HG02981 (cell line): Measurements from ENCODE around the gene MAPRE3.

Source experiments
- ATAC-seq: cut with Tn5 transposase; IDR thresholded peaks from one replicate; pipeline ENCODE4 v1.9.1; 2021; ENCODE audit warnings: mild to moderate bottlenecking, moderate library complexity; ENCODE audit not compliant: unreplicated experiment

MAPRE3 gene

DNA sequence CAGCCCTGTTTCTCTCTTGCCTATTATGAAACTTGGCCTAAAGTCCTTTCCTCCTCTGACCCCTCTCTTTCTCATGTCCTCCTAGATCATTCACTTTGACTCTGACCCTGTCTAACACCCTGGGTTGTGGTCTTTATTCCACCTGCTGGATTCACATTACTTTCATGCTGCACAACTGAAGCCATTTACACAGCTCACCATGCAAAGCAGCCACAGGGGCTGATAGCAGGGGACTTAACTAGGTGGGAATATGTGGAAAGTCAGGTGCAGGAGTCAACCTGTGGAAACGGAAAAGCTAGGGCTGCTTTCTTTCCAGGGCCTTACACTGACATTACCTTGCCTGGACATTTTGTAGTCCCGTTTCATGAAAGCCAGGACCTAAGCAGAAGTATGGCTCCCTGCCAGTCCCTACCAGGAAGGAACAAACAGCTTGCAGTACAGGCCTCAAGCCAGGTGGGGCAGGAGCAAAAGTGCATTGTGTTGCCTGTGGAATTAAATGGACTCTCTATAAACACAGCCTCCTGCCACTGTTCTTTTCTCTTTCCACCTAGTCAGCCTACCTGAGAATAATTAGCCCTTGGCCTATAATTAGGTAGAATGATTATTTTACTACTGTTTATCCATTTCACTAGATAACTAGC lies 11.8 kb downstream of the MAPRE3 start:
- no peak for ATAC-seq

DNA sequence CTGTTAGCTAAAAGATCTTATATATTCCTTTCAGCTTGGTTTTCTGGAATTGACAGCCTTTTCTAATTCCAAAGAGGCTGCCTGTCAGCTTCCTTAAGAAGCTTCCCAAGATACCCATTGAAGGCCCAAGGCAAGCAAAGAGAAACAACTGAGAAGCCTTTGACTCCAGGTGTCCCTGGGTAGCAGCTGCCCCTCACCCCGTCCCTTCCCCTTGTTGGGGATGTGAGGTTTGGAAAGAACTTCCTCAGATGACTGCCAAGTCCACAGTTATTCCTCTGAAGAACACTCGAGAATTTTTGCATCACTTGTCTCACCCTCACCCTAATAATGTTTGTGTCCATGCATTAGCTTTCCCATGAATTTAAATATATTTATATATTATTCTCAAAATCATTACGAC lies 13.3 kb downstream of the MAPRE3 start:
- ATAC-seq = no peak

DNA sequence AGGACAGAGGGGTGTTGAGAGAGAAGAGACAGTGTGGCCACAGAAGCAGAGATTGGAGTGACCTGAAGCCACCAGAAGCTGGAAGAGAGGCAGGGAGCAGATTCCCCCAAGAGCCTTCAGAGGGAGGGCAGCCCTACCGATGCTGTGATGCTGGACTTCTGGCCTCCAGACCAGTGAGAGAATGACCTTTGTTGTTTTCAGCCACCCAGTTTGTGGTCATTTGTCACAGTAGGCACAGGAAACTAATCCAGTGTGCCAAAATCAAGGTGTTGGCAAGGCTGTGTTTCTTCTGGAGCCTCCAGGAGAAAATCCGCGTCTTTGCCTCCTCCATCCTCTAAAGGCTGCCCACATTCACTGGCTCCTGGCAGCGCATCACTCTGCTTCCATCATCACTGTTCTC lies 15.4 kb downstream of the MAPRE3 start:
- ATAC-seq = no peak

DNA sequence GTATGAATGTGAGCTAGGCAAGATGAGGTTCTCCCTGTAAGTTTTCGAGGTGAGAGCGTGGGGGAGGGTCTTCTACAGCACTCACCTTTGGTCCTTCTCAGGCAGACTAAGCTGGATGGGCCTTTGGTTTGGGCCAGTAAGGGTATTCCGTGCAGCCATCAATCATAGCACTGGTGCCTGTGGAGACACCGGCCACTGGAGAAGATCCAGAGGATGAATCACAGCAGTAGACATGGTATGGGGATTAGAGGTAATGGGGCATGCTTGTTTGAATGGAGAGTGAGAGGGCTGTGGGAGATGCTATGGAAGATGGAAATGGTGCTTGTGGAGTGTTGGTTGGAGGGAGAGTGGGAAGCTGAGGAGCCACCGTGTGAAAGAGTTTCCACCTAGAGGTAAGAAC lies 16.1 kb downstream of the MAPRE3 start:
- ATAC-seq = no peak

DNA sequence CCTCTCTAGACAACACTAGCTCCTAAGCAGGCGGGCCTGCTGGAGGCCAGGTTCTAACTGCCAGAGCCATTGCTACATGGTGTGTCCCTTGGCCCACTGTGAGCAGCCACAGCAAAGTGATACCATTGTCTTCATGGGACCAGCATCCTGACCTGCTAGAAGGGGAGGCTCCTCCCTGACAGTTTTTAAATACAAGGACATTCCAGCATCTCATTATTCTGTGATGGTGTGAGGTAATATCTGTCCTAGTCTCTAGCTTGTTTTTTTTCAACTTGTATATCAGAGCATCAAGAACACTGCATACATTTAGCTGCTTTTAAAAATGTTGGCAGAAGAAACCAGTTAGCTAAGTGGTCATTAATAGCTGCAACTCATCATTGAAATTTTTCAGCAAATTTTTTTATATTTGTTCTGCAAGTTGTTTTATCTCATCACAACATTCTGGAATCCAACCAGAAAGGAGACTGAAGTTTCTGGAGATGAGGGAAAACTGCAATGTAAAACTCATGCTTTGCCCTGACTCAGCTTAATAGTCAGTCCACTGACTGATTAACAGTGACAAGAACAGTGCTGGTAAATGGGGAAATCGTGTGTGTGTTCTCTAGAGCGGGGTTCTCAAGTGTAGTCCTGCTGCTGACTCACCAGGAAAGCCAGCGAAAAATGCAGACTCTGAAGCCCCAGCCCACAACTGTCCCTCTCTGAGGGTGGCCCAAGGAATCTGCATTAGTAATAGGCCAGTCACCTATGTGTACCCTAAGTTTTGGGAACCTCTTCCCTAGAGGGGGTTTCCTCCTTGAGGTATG lies 17.8 kb downstream of the MAPRE3 start:
- no peak for ATAC-seq

DNA sequence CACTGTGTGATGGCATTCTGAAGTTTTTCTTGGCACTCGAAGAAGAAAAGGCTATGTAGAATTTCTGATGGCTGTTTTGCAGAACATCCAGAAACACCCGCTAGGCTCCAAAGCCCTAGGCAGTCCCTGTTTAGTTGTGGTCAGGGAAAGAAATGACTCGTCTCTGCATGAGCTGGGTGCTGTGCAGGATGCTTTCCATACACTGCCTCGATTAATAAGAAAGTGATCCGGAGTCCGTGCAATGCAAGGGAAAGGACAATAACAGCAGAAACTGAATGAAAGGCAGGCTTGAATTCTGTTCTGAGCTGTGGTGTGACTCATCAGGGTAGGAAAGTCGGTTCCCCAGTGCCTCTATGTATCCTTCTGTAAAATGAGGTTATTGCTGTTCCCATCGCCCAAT lies 18.7 kb downstream of the MAPRE3 start:
- ATAC-seq = no peak

DNA sequence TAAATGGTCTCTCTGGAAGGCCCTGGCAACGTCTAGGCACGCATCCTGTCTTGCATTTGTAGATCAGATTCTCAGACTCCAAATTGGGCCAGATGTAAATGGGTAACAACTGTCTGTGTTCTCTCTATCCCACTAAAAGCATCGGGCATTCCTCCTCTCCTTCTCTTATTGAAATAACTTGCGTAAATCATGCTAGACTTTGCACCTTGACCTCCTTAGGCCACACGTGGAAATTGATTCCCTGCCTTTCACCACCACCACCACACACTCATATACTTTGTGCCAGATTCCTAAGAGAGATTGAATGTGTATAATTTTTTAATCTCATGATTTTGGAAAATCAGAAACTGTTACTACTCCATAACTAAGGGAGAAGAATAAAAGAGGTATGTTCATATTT lies 21.3 kb downstream of the MAPRE3 start:
- no peak for ATAC-seq

DNA sequence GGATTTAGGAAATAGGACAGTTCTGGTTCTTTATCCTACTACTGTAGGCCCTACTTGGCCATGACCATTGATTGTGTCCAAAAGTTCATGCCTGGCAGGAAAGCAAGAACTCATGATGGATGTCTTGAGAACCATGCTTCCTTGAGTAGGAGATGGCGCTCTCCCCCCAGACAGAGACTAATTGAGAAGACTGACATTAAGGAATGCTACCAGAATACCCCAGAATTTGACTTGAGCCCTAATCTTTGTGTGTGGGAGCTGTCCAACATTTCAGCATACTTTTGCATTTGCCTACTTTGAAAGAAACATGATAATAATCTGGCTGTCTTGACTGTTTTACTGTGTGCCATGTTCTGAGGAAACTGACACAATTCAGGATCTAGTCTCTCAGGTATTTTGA lies 23.3 kb downstream of the MAPRE3 start:
- ATAC-seq = no peak

DNA sequence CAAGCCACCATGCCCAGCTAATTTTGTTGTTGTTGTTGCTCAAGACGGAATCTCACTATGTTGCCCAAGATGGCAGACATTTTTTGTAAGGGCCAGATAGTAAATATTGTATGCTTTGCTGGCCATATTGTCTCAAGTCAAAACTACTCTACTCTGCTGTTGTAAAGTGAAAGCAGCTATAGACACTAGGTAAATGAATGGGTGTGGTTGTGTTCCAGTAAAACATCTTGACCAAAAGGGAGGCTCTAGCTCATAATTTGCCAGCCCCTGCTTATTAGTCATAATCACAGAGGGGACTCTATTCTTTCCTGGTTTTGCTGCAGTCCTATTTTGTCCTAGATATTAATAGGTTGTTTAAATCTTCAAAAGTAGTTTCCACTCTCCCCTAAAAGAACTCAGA lies 24.5 kb downstream of the MAPRE3 start:
- ATAC-seq = no peak

DNA sequence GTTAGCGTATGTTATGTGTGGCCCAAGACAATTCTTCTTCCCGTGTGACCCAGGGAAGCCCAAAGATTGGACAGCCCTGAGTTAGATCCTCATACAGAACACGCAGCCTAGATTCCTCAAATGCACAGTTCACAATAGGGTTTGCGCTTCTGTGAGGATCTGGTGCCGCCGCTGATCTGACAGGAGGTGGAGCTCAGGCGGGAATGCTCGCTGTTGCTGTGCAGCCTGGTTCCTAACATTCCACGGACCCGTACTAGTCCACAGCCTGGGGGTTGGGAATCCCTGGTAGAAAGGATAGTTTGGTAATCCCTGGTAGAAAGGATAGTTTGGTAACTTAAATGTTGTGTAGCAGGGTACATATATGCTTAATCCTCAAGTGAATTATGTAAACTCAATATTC lies 27.0 kb downstream of the MAPRE3 start:
- ATAC-seq = no peak

DNA sequence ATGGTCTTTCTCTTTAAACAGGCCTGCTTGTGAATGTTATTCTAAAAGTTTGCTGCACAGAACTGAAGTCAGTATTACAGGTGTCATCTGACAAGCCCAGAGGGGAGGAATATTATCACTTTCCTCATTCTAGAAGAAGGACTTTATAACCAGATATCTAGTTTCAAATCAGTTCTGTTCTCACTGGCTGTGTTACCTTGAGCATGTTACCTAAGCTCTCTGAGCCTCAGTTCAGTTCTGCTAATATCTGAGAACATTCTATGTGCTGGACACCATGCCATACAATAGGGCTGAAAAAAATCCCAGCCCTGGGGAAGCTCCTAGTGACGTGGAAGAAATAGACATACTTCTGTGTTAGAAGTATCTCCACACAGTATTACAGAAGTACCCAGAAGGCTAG lies 27.9 kb downstream of the MAPRE3 start:
- no peak for ATAC-seq

DNA sequence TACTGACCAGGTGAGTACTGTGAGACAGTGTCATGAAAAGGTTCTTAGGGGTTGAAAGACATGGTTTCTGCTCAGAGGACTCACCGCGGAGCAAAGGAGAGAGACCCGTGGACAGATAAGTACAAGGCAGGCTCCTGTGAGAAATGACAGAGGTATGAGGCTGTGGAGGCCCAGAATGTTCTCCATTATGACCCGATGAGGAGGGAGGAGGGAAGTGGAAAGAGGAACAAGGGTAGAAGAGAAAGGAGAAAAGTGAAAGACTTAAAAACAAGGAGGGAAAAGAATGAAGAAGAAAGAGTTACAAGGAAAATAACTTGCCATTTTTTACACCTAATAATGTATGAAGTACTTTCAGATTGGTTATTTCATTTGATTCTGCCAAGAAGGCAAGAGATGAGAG lies 29.8 kb downstream of the MAPRE3 start:
- ATAC-seq = no peak

DNA sequence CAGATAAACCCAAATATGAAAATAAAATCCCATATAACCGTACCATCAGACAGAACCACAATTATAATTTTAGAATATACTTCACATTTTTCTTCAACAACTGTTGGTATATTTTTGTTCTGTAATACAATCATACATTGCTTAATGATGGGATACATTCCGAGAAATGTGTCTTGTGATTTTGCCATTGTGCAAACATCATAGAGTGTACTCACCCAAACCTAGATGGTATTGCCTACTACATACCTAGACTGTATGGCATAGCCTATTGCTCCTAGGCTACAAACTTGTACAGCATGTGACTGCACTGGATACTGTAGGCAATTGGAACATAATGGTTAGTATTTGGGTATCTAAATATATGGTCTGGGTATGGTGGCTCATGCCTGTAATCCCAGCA lies 30.6 kb downstream of the MAPRE3 start:
- no peak for ATAC-seq

DNA sequence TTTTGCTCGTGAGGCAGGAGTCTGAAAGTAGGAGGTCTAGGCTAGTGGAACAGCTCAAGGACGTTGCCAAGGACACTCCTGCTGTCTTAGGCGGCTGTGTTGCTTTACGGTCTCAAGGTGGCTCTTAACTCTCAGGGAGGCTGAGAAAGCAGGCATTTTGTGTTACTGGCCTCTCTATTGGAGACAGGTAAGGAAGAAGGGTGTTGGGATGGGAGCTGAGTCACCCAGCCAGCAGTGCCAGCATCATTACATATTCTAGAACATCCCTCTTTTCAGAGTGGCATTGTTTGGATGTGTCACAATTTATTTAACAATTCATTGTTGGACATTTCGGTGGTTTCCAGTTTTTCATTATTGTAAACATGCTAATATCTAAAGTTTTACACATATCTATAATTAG lies 31.5 kb downstream of the MAPRE3 start:
- no peak for ATAC-seq

DNA sequence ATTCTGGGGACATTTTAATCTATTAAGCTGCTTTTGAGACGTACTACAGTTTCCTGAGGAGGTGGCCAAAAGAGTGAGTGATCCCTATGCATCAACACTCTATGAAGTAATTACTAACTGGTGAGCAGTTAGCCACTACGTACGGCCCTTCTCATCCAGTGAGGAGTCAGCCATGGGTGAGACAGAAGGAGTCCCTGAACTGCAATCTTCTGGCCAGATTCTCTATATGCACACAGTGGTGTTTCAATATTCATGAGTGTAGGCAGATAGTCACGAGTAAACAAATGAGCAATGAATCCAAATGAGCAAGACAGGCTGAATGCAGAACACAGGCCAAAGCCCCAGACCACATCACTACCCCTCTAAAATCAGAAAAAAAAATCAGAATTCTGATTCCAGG lies 32.6 kb downstream of the MAPRE3 start:
- no peak for ATAC-seq

DNA sequence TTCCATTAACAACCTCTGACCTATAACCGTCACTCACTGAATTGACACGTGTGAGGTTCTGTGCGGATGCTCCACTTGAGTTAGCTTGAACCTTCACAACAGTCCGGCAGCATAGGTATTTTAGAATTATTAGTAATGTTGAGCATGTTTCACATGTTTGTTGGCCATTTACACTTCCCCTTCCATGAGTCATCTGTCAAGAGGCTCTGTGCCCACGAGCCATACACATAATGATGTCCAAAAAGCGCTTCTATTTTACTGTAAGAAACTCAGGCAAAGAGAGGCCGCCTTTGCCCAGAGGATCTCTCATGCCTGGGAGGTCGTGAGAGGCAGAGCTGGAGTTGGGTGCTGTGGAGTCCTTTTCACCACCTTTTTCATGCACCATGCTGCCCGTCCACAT lies 33.4 kb downstream of the MAPRE3 start:
- no peak for ATAC-seq

DNA sequence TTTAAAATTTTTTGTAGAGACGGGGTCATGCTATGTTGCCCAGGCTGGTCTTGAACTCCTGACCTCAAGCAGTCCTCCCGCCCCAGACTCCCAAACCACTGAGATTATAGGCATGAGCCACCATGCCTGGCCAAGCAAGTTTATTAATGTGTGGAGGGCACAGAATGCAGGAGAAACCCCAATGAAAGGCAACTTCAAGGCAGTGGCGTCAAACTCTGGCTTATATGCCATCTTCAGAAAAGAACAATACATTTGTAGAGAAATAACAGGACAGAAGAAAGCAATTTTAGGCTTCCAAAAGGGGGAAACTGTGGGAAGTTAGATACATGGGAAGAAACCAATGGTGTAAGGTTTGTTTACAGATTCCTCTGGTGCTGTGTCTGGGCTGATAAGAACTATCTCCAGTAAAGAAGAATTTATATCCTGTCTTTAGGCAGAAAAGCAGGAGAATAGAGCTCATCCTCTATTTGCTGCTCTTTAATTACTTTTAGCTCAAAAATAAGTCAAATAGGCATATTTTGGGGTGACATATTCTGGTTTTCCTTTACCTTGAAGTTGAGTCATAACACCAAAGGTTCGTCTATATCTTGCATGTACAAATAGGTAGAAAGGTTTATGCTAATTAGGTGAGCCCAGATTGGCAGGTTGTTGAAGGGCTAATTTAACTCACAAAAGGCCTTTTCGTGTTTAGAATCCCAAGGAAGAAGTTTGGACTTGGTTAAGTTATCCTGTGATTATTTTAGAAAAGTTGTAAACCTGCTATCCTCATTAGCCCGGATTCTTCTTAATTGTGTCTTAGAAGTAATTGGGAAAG lies 36.4 kb downstream of the MAPRE3 start:
- no peak for ATAC-seq

DNA sequence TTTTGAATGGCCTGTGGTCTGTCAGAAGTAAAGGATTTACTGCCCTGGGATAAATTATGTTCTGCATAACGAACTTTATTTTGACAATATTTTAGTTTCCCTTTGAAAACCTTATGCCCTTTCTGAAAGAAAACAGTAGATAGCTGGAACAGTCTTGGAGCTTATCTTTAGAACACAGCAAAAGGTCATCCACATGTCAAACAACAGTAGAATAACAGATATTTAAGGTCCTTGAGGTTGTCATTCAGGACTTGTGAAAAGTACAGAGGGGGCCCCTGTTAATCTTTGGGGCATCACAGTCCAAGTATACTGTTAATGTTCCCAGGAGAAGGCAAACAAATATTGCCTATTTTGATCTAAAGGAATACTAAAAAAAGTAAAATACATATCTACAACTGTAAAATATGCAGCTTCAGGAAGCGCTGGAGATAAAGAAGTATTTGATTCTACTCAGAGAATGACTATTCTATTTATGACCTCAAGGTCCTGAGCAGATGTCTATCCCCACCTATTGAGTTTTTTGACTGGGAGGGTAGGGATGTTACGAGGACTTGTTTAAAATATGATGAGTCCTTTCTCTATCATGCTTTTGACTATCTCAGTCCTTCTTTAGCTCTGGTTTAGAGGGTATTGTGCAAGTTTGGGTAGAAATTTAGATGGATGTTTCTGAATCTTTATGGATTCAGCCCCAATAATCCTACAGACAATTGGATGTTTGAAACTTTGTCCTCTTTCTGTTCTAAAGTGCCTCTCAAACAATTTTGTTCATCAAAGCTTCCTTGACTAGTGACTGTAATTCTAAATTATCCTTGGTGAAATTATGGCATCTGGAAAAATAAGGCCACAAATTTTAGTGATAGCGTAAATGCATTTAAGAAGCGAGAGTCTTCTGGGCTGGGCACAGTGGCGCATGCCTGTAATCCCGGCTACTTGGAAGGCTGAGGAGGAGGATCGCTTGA lies 37.3 kb downstream of the MAPRE3 start:
- ATAC-seq = no peak

DNA sequence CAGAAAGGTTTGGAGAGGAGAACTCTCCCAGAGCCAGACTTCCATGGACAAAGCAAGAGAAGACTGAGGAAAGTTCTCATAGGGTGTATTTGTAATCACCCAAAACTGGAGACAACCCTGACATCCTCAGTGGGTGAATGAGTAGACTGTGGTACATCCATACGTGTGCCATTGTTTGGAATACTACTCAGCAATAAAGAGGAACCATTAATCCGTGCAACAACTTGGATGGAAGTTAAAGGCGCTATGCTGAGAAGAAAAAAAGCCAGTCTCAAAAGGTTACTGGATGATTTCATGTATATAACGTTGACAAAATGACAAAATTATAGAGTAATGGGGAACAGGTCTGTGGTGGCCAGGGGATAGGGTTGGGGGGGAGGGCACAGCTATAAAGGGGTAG lies 38.2 kb downstream of the MAPRE3 start:
- ATAC-seq = no peak

DNA sequence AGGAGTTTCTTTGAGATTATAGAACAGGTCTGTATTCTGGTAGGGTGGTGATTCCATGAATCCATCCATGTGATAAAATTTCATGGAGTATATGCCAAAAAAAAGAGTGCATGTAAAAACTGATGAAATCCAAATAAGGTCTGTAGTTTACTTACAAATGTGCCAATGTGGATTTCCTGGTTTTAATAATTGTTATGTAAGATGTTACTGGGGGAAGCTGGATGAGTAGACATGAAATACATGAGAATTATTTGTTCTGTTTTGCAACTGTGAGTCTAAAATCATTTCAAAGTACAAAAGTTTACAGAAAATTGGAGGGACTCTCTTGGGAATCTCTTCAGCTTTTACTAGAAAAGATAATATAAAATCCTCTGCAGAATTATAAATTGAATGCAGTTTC lies 38.6 kb downstream of the MAPRE3 start:
- no peak for ATAC-seq

DNA sequence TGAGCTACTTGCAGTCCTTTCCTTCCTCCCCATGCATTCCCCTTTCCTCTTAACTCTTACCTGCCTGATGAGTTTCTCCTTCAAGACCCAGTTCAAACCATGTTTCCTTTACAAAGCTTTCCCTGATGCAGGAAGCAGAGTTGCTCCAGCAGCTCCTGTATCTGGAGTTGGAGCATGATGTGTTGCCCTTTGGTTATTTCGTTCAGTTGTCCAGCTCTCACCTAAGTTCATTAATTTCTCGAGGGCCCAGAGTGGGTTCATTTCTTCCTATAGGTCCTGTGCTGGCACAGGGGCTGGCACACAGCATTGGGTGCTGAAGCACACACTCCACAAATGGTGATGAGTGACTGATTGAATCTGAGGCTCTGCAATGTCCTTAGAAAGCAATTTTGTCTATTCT lies 39.3 kb downstream of the MAPRE3 start:
- ATAC-seq = no peak
